Subcutaneous adipose tissue (tissue), 4 donors: ENCODE results near the gene H6PD. TPM values are rescaled to one million over a fixed set of nuclear protein-coding genes. Genes with fewer than 3 reads are reported as not detected.

Experiments
- total RNA-seq, 4 donors: library from RNA; depleted of rRNA; stranded (reverse); fragments of >200 nt; gene quantifications; one replicate each; pipeline ENCODE4 v1.1.0, GENCODE V29; 2016
- TF ChIP-seq, protein P1 (sequence below): fragments of 450-650 bp; IDR thresholded peaks from one replicate; pipeline ENCODE4 v1.5.1; 2016; ENCODE audit warnings: low read depth, mild to moderate bottlenecking, control low read depth, antibody characterized with exemption, moderate library complexity

The H6PD gene
- total RNA-seq, 4 donors from 2014 or later = 46.7 to 105 (median 59.9) TPM

DNA sequence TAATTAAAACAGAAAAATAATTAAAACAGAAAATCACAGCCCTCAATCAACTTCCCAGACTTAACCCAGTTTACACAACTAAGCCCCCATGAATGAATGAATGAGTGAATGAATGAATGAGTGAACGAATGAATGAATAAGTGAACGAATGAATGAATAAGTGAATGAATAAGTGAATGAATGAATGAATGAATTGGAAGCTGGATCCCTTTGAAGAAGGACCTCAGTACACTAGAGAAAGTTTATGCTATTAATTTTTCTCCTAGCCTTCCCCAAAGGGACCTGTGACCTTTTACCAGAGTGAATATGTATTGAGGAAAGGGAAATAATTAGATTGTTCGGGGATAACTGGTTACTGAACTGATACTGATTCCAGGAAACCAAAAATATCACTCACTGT is 63.7 kb downstream of the H6PD start:
- TF ChIP-seq, protein P1, sequence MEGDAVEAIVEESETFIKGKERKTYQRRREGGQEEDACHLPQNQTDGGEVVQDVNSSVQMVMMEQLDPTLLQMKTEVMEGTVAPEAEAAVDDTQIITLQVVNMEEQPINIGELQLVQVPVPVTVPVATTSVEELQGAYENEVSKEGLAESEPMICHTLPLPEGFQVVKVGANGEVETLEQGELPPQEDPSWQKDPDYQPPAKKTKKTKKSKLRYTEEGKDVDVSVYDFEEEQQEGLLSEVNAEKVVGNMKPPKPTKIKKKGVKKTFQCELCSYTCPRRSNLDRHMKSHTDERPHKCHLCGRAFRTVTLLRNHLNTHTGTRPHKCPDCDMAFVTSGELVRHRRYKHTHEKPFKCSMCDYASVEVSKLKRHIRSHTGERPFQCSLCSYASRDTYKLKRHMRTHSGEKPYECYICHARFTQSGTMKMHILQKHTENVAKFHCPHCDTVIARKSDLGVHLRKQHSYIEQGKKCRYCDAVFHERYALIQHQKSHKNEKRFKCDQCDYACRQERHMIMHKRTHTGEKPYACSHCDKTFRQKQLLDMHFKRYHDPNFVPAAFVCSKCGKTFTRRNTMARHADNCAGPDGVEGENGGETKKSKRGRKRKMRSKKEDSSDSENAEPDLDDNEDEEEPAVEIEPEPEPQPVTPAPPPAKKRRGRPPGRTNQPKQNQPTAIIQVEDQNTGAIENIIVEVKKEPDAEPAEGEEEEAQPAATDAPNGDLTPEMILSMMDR = no peak

DNA sequence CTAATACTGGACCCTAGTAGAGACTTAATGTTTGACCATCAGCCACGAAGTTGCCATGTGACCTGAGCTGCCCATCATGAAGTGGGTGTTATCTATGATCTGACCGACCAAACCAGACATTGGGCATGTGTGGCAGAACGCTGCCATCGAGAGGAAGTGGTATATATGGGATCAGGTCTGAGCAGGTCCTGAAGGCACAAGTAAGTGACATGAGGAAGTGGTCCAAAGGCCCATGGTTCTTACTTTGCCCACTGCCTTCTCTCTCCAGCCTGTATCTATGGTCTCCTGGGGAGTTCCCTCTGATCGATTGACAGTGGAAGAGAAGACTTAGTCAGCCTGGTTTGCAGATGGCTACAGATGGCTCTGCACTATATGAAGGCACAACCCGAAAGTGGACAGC is 66.0 kb downstream of the H6PD start:
- TF ChIP-seq, protein P1 = no peak

DNA sequence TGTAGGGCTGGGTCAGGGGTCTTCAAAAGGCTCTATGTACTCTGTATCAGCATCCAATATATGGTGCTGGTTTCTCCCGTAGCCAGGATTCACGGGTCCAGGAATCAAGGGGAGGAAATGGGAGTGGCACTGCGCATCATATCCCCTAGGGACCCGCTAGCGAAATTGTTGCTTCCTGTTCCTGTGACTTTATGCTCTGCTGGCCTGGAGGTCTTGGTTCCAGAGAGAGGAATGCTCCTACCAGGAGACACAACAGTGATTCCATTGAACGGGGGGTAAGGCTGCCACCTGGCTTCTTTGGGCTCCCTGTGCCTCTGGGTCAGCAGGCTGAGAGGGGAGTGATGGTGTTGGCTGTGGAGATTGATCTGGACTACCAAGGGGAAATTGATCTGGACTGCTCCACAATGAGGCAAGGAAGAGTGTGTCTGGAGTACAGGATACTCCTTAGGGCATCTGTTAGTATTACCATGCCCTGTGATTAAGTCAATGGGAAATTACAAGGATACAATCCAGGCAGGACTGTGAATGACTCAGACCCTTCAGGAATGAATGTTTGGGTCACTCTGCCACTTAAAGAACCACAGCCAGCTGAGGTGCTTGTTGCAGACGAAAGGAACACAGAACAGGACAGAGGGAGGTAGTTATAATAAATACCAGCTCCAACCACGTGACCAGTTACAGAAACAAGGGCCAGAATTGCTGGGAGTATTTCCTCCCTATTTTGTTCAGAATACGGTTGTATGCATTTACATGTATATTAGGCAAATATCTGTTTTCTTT is 68.4 kb downstream of the H6PD start:
- TF ChIP-seq, protein P1 = no peak

DNA sequence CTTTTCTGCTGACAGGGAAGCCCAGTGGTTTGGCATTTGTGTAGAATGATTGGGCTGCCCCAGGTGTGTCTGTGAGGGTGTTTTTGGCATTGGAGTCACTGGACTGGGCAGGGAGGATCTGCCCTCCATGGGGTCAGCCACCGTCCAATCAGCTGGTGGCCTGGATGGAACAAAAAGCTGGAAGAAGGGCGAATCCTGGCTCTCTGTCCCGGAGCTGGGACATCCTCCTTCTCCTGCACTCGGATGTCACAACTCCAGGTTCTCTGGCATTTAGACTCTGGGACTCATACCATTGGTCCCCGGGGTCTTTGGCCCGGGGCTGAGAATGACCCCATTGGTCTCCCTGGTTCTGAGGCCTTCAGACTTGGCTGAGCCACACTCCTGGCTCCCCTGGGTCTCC is 69.3 kb downstream of the H6PD start:
- TF ChIP-seq, protein P1 = no peak

DNA sequence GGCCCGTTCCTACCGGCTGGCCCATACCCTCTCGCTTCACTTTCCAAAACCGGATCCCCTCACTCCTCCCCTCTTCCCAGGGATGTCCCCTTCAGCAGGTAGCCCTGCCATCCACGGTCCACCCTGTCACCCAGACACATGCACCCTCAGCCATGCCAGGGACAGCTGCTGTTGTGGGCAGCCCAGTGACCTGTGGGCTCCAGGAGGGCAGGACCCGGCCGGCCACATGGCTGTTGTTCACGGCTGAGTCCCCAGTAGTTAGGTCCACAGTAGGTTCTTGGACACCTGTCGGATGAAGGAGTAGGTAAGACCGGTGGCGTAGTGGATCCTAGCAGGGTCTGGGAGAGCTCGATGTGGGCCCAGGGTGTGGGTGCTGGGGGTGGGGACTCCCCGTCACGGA is 70.6 kb downstream of the H6PD start:
- TF ChIP-seq, protein P1 = no peak

DNA sequence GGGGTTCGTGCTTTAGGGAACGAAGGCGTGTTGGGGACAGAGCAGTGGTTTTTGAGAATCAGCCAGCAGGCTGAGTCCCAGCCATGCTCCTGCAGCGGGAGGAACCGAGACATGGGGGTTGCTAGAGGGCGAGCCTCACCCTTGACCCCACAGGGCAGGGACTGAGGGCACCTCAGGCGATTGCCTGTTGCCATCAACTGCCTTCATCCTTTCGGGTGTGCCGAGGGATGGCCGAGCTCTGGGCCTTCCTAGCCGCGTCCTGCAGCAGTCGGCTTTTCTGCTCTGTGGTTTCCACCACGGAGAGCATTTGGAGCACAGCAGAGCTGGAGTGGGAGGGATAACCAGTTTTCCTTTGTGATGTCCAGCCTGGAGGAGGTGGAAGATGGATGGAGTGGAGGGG is 71.4 kb downstream of the H6PD start:
- TF ChIP-seq, protein P1 = no peak

DNA sequence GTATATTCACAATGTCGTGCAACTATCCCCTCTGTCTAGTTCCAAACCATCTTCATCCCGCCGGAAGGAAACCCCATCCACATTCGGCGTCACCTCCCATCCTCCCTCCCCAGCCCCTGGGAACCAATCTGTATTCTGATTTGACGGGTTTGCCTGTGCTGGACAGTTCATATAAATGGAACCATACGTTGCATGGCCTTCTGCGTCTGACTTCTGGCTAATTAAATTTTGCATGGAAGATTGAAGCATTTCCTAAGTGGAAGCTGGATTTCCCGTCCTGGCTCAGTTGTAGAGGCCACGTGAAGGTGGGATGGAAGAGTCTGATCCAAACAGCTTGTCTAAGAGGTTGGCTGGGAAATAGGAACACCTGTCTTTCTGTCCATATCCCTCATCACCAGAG is 72.7 kb downstream of the H6PD start:
- TF ChIP-seq, protein P1 = no peak
